Astrocyte of the cerebellum (primary cell): ENCODE measurements around the gene ADGRA3.

Source experiments
- DNase-seq: peaks from one replicate; pipeline ENCODE4 v3.0.0-alpha.2; 2011; ENCODE audit warnings: low read depth
- H3K4me3 ChIP-seq: 2 replicates; pipeline ENCODE4 v1.5.1; 2011; ENCODE audit warnings: mild to moderate bottlenecking, low read depth, low read length, moderate library complexity
- in situ Hi-C: cut with HindIII; loops from 2 replicates; pipeline ENCODE4 v1.10.0; 2017; ENCODE audit warnings: low sequenced_read_pairs
- TF ChIP-seq, protein P1 (sequence below): IDR thresholded peaks from 2 replicates; pipeline ENCODE4 v1.5.1; 2012; ENCODE audit warnings: low read length, low read depth, moderate library complexity, mild to moderate bottlenecking; ENCODE audit errors: missing control alignments

The ADGRA3 gene

GRCh38 chr4:22460266-22460665, 55.6 kb downstream of the ADGRA3 start:
- in situ Hi-C loops: no loop called here

DNA sequence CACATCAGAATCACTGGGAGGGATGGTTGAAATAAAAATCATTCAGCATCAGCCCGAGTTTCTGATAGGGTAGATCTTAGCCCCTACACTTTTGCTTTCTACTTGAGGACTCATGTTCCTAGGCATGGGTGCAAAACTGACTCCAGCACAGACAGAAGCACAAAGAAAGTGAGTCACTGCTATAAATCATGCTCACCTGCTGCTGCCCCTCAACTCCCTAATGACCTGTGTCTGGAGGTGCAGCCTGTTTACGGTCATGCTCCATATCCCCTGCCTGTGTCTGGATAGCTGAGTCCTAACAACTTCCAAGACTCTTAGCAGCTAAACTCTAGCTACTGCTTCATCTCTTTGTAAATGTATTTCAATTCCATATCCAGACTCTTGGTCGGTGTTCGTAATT, 57.8 kb downstream of the ADGRA3 start:
- H3K4me3 ChIP-seq: no peak overlapping the region
- TF ChIP-seq, protein P1, sequence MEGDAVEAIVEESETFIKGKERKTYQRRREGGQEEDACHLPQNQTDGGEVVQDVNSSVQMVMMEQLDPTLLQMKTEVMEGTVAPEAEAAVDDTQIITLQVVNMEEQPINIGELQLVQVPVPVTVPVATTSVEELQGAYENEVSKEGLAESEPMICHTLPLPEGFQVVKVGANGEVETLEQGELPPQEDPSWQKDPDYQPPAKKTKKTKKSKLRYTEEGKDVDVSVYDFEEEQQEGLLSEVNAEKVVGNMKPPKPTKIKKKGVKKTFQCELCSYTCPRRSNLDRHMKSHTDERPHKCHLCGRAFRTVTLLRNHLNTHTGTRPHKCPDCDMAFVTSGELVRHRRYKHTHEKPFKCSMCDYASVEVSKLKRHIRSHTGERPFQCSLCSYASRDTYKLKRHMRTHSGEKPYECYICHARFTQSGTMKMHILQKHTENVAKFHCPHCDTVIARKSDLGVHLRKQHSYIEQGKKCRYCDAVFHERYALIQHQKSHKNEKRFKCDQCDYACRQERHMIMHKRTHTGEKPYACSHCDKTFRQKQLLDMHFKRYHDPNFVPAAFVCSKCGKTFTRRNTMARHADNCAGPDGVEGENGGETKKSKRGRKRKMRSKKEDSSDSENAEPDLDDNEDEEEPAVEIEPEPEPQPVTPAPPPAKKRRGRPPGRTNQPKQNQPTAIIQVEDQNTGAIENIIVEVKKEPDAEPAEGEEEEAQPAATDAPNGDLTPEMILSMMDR: no peak
- in situ Hi-C loops: no loop called here
- no peak for DNase-seq

More at GRCh38 chr4:22460266-22460665, 55.6 kb downstream of the ADGRA3 start:
- no peak overlapping the region for H3K4me3 ChIP-seq
- TF ChIP-seq, protein P1: no peak
- DNase-seq: no peak

DNA sequence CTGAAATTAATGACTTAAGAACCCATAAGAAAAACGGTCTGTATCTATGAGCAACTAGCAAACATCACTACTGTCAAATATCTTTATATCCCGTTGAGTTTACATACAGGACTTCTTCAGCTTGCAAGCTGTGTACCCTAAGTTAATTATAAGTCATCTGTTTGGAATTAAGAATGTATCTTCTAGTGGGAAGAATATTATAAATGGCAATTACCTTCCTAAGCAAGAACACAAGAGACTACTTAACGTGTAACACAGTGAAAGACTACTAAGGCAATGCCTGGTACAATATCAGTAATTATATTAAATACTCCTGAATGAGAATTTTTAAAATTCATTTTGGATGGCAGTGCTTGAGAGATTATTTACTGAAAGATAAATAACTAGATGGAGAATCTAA, 58.5 kb downstream of the ADGRA3 start:
- TF ChIP-seq, protein P1: no peak
- H3K4me3 ChIP-seq: no peak overlapping the region
- in situ Hi-C loops: no loop called here
- DNase-seq: no peak

- in situ Hi-C loops: no loop called here
- H3K4me3 ChIP-seq: no peak overlapping the region
- TF ChIP-seq, protein P1: no peak
- DNase-seq: no peak
These were observed 59.6 kb downstream of the ADGRA3 start for GRCh38 chr4:22456291-22456690.

- H3K4me3 ChIP-seq: no peak overlapping the region
- TF ChIP-seq, protein P1: no peak
- in situ Hi-C loops: no loop called here
- DNase-seq: no peak
These were observed 60.9 kb downstream of the ADGRA3 start for GRCh38 chr4:22454955-22455354.

GRCh38 chr4:22454216-22454838, 61.5 kb downstream of the ADGRA3 start:
- in situ Hi-C loops: no loop called here
- DNase-seq: no peak
- TF ChIP-seq, protein P1: no peak
- H3K4me3 ChIP-seq: no peak overlapping the region

DNA sequence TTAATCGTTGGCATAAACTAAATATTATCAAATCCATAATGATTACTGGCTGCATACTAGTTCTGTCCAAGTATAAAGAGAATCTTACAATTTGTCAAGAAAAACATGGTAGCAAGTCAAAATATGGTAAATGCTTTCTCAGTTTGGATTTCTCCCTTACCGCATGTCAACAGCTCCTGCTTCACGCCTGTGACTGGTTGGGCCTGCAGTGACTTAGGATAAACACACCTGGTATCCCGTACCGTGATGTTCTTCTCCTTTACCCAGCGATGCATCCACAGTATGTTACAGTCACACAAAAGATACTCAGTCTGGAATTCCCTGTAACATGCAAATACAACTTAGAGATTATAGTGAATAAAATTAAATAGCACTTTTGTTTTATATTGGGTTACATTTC, 71.1 kb downstream of the ADGRA3 start:
- H3K4me3 ChIP-seq: no peak overlapping the region
- TF ChIP-seq, protein P1: no peak
- in situ Hi-C loops: no loop called here
- DNase-seq: no peak
